K562 (cell line): ENCODE data around the gene TSC22D3. TPM values are rescaled to one million over a fixed set of nuclear protein-coding genes. Genes with fewer than 3 reads are reported as not detected.

Experiments used
- ATAC-seq: fragments of 200-7000 bp; cut with Tn5 transposase; 3 replicates; pipeline ENCODE4 v1.9.1; 2020; ENCODE audit warnings: moderate library complexity
- BruUV-seq: library from RNA; stranded (reverse); fragments of 400-500 nt; replicated peaks from 2 replicates; lab custom pipeline; 2021; lab: Mats Ljungman, UMichigan
- CTCF ChIA-PET: fragments of 300-600 bp; formaldehyde crosslinking; extraction: SDS; loops from one replicate; lab custom pipeline; 2021; ENCODE audit warnings: low intra/inter-chr PET ratio; lab: Yijun Ruan, JAX
- POLR2A ChIA-PET: fragments of 300-600, 350-650 bp; sonication (Branson Sonifier 250); formaldehyde crosslinking; extraction: SDS; loops from one replicate; lab custom pipeline; 2021; ENCODE audit warnings: antibody characterized with exemption, inconsistent platforms; lab: Yijun Ruan, JAX
- DNase-seq, 4 experiments: peaks; one replicate each; pipeline versions ENCODE4 v3.0.0 to v3.0.0-alpha.2; 2011 to 2018; ENCODE audit warnings: low spot score in 3 of 4, mixed read lengths in 3 of 4; ENCODE audit errors: extremely low read depth in 1 of 4
- FAIRE-seq: peaks from 2 replicates; lab custom pipeline; 2011; peaks lifted over from hg19 to GRCh38; lab: Jason Lieb, UNC
- H2AFZ ChIP-seq: 2 replicates; pipeline ENCODE4 v1.6.0; 2011; ENCODE audit warnings: low read depth, low read length, control low read depth, inconsistent platforms
- H3K27ac ChIP-seq: fragments of 200-600 bp; 3 replicates; pipeline ENCODE4 v1.8.0; 2011; ENCODE audit warnings: low read depth, mild to moderate bottlenecking, control low read depth, inconsistent platforms, low read length, moderate library complexity, mixed read lengths; ENCODE audit errors: extremely low read depth
- H3K27me3 ChIP-seq, 2 experiments: fragments of 300-600 bp in 1 of 2; 2 replicates in 1 of 2; 3 replicates in 1 of 2; pipeline versions ENCODE4 v1.6.0 to v1.8.0; 2011; ENCODE audit warnings: inconsistent platforms in 2 of 2, low read length in 2 of 2, mild to moderate bottlenecking in 1 of 2, mixed read lengths in 1 of 2, moderate library complexity in 1 of 2; ENCODE audit not compliant: control insufficient read depth in 2 of 2, insufficient read depth in 2 of 2
- H3K36me3 ChIP-seq: fragments of 300-600 bp; 3 replicates; pipeline ENCODE4 v1.8.0; 2011; ENCODE audit warnings: mild to moderate bottlenecking, low read length, inconsistent platforms; ENCODE audit not compliant: control insufficient read depth, insufficient read depth
- H3K4me1 ChIP-seq, 2 experiments: fragments of 200-600 bp in 1 of 2; replicated peaks in 1 of 2; 2 replicates in 1 of 2; 3 replicates in 1 of 2; pipeline versions ENCODE4 v1.5.1 to v1.8.0; 2011; ENCODE audit warnings: inconsistent platforms in 2 of 2, low read length in 2 of 2, mild to moderate bottlenecking in 1 of 2, mixed read lengths in 1 of 2, moderate library complexity in 1 of 2; ENCODE audit not compliant: control insufficient read depth in 2 of 2, insufficient read depth in 2 of 2
- H3K4me2 ChIP-seq: 2 replicates; pipeline ENCODE4 v1.6.1; 2011; ENCODE audit warnings: low read length, control low read depth, inconsistent platforms, mixed read lengths; ENCODE audit not compliant: insufficient read depth
- H3K4me3 ChIP-seq: fragments of 200-600 bp; sonication (generic), shearing (Covaris generic); 2 replicates; pipeline ENCODE4 v1.5.1; 2016; ENCODE audit warnings: control low read depth, inconsistent platforms
- H3K79me2 ChIP-seq: fragments of 200-600 bp; 3 replicates; pipeline ENCODE4 v1.8.0; 2011; ENCODE audit warnings: low read length, inconsistent platforms; ENCODE audit not compliant: control insufficient read depth, insufficient read depth
- H3K9ac ChIP-seq, 2 experiments: 2 replicates each; pipeline versions ENCODE4 v1.6.0 to v1.6.1; 2011; ENCODE audit warnings: low read depth in 2 of 2, low read length in 2 of 2, control low read depth in 1 of 2, inconsistent platforms in 1 of 2, mild to moderate bottlenecking in 1 of 2, mixed read lengths in 1 of 2; ENCODE audit not compliant: insufficient read depth in 1 of 2
- H3K9me1 ChIP-seq: one replicate; pipeline ENCODE4 v1.6.0; 2011; ENCODE audit warnings: inconsistent platforms, mild to moderate bottlenecking, low read length, moderate library complexity; ENCODE audit not compliant: control insufficient read depth, insufficient read depth
- H3K9me3 ChIP-seq: replicated peaks from 2 replicates; pipeline ENCODE4 v1.5.1; 2011; ENCODE audit warnings: low read depth, low read length, inconsistent platforms; ENCODE audit not compliant: control insufficient read depth, insufficient read depth
- H4K20me1 ChIP-seq: replicated peaks from 2 replicates; pipeline ENCODE4 v1.6.1; 2011; ENCODE audit warnings: low read length, inconsistent platforms, mixed read lengths; ENCODE audit not compliant: control insufficient read depth, insufficient read depth
- BRD4 ChIP-seq: fragments of 200-600 bp; sonication (generic); IDR thresholded peaks from 2 replicates; pipeline ENCODE4 v1.6.1; 2017; ENCODE audit warnings: inconsistent platforms
- CREBBP ChIP-seq: IDR thresholded peaks from one replicate; pipeline ENCODE4 v1.6.1; 2012; ENCODE audit warnings: low read depth, mild to moderate bottlenecking, control low read depth, inconsistent platforms, low read length
- GABPB1 ChIP-seq: sonication (generic); formaldehyde crosslinking; IDR thresholded peaks from 2 replicates; pipeline ENCODE4 v1.8.0; 2022; ENCODE audit warnings: mild to moderate bottlenecking, missing genetic modification reagents
- LARP7 ChIP-seq: fragments of 450-650 bp; IDR thresholded peaks from 2 replicates; pipeline ENCODE4 v1.6.1; 2016
- MCM7 ChIP-seq, 2 experiments: fragments of 450-650 bp; IDR thresholded peaks; 2 replicates each; pipeline ENCODE4 v1.6.1; 2016 to 2018
- MGA ChIP-seq: fragments of 450-650 bp; IDR thresholded peaks from 2 replicates; pipeline ENCODE4 v1.6.1; 2016; ENCODE audit warnings: mild to moderate bottlenecking, moderate library complexity
- PYGO2 ChIP-seq: fragments of 450-650 bp; IDR thresholded peaks from 2 replicates; pipeline ENCODE4 v1.6.1; 2016; ENCODE audit warnings: mild to moderate bottlenecking, missing genetic modification characterization, moderate library complexity, missing compliant biosample characterization
- SETDB1 ChIP-seq: IDR thresholded peaks from one replicate; pipeline ENCODE4 v1.6.1; 2012; ENCODE audit warnings: low read length, control low read depth, inconsistent platforms
- ZNF224 ChIP-seq: sonication (generic); formaldehyde crosslinking; IDR thresholded peaks from 2 replicates; pipeline ENCODE4 v1.8.0; 2022; ENCODE audit warnings: mild to moderate bottlenecking, missing genetic modification reagents
- ZNF347 ChIP-seq: fragments of 450-650 bp; formaldehyde crosslinking; IDR thresholded peaks from 2 replicates; pipeline ENCODE4 v1.4.0; 2020; ENCODE audit warnings: low read depth, mild to moderate bottlenecking, moderate library complexity
- ZNF354B ChIP-seq: fragments of 250-450 bp; sonication (Bioruptor Pico); IDR thresholded peaks from 2 replicates; pipeline ENCODE4 v1.4.0; 2020
- ZNF57 ChIP-seq: fragments of 450-650 bp; formaldehyde crosslinking; IDR thresholded peaks from 2 replicates; pipeline ENCODE4 v1.4.0; 2020; ENCODE audit warnings: mild to moderate bottlenecking, moderate library complexity
- WGBS: fragments of 100-300 bp; shearing (Covaris generic); methylation state at CpG from one replicate; pipeline ENCODE4 v1.1.6; 2016; ENCODE audit warnings: low coverage, mixed read lengths; ENCODE audit not compliant: insufficient coverage; ENCODE audit errors: missing lambda C conversion rate; 5-methylcytosine and 5-hydroxymethylcytosine counted together
- in situ Hi-C: fragments of 300-500 bp; cut with MboI; formaldehyde crosslinking; loops from 4 replicates; pipeline ENCODE4 v1.15.0; 2018; ENCODE audit warnings: inconsistent platforms, mixed read lengths
- intact Hi-C: fragments of 100-400 bp; cut with micrococcal nuclease; formaldehyde crosslinking; loops from 2 replicates; pipeline ENCODE4 v1.14.2; 2022
- polyA plus RNA-seq, 8 experiments: library from polyadenylated mRNA; depleted of rRNA in 4 of 8; stranded (reverse) in 5 of 8; unstranded in 3 of 8; fragments of >200 nt; fragmentation: Nextera tagmentation in 2 of 8; fragmentation: Illumina TruSeq in 1 of 8; extraction: Ambion mirVana in 2 of 8; extraction: Trizol in 1 of 8; gene quantifications; 2 replicates each; pipeline versions ENCODE4 v1.2.1 to v1.2.3, GENCODE V29; 2011 to 2014; ENCODE audit warnings: inconsistent platforms in 1 of 8, missing spikeins in 1 of 8
- total RNA-seq, 7 experiments: library from RNA; depleted of rRNA in 6 of 7; stranded (reverse); fragments of >200 nt in 6 of 7; fragmentation: Illumina TruSeq in 2 of 7; extraction: Trizol in 2 of 7; gene quantifications; 2 replicates each; pipeline versions ENCODE4 v1.2.1 to v1.2.3, GENCODE V29; 2011 to 2021; ENCODE audit warnings: low replicate concordance in 1 of 7

The TSC22D3 gene
- total and polyA plus RNA-seq, 9 of the 15 experiments (the other 6 are each of a cell fraction or from before 2014, with no cell fraction given), result 0.48 to 3.0 (median 0.87) TPM

GRCh38 chrX:107750861-107751445 lies 24.6 kb downstream of the TSC22D3 start:
- CTCF ChIA-PET, result no interaction called here
- H3K36me3 ChIP-seq, result no peaks in the 10 kb centered on the region
- ATAC-seq, result no peak
- no peak for TF ChIP-seq BRD4
- TF ChIP-seq SETDB1, result no peak
- no peak for TF ChIP-seq ZNF224 (CRISPR knock-in tag)
- TF ChIP-seq ZNF57 (CRISPR knock-in tag), result no peak
- TF ChIP-seq CREBBP, result no peak
- TF ChIP-seq MCM7 (IDR thresholded peaks at IDR 0.05), result no peak
- TF ChIP-seq GABPB1 (CRISPR knock-in tag), result no peak
- no peak for TF ChIP-seq ZNF347 (CRISPR knock-in tag)
- no peak for TF ChIP-seq ZNF354B
- no peak for TF ChIP-seq PYGO2 (tag)
- no peak for TF ChIP-seq MGA
- TF ChIP-seq LARP7, result no peak
- TF ChIP-seq, all 486 proteins: peak for 0
- no peak overlapping the region for H3K4me3 ChIP-seq
- H3K9me3 ChIP-seq, result no peaks in the 10 kb centered on the region
- DNase-seq, result no peak
- no peak overlapping the region for H3K4me2 ChIP-seq
- in situ Hi-C loops (no loop called here), intact Hi-C loops (no loop called here)
- no peaks in the 10 kb centered on the region for H3K79me2 ChIP-seq
- no peak for FAIRE-seq
- no TSS peak for BruUV-seq
- no peak overlapping the region for H2AFZ ChIP-seq
- no peaks in the 10 kb centered on the region for H3K4me1 ChIP-seq
- POLR2A ChIA-PET, result interaction anchor here (0.9 kb wide), 1 partner anchor 19 kb away, joined by 3 read pairs; no protein-coding TSS in a partner anchor
- H3K27me3 ChIP-seq, result peaks cover 0 to 7% of the 10 kb centered on the region in 2 experiments; a peak in 1 of 5 replicates
- no peaks in the 10 kb centered on the region for H4K20me1 ChIP-seq
- H3K9me1 ChIP-seq, result no peaks in the 10 kb centered on the region
- WGBS, result 33% methylated on average over 6 of the region's 7 CpGs
- H3K9ac ChIP-seq, result no peak overlapping the region
- no peak overlapping the region for H3K27ac ChIP-seq
